GM18907 (cell line): Measurements from ENCODE around the gene ITGB4.
A peak's percentile ranks its signal among the peaks of the same experiment; 100 is the strongest.

Experiments
- ATAC-seq: cut with Tn5 transposase; IDR thresholded peaks from one replicate; pipeline ENCODE4 v1.9.1; 2021; ENCODE audit warnings: mild to moderate bottlenecking, moderate library complexity; ENCODE audit not compliant: unreplicated experiment

The ITGB4 gene

GRCh38 chr17:75784473-75785015 lies 63.3 kb downstream of the ITGB4 start, which contains the start of gene UNK:
Gene UNK (plus strand): TSS chr17:75784806. CDS start chr17:75784881, 75 bp downstream.
- peak; percentile 76 for ATAC-seq

- ATAC-seq, result peak; percentile 56
Measured at GRCh38 chr17:75785016-75785890, 64.0 kb downstream of the ITGB4 start.

- ATAC-seq, result no peak
Measured at GRCh38 chr17:75791254-75791653, 70.0 kb downstream of the ITGB4 start.

GRCh38 chr17:75793460-75793859 lies 72.2 kb downstream of the ITGB4 start:
- ATAC-seq, result no peak

GRCh38 chr17:75795820-75796607 lies 74.8 kb downstream of the ITGB4 start:
- ATAC-seq, result no peak

- ATAC-seq, result no peak
Measured at GRCh38 chr17:75799402-75799801, 78.1 kb downstream of the ITGB4 start.

GRCh38 chr17:75803883-75804282 lies 82.6 kb downstream of the ITGB4 start:
- no peak for ATAC-seq

- ATAC-seq, result no peak
Measured at GRCh38 chr17:75806822-75807500, 85.7 kb downstream of the ITGB4 start.
